M059J (cell line): Measurements from ENCODE around the gene SELENOO. TPM values are rescaled to one million over a fixed set of nuclear protein-coding genes. Genes with fewer than 3 reads are reported as not detected.
"Not testable (repeated sequence)": the region's sequence is repeated elsewhere in the genome, so short reads cannot be mapped to it uniquely, and the experiment has no call there.

Experiments used
- DNase-seq: peaks from one replicate; pipeline ENCODE4 v3.0.0-alpha.2; 2012; ENCODE audit warnings: low read depth
- total RNA-seq: library from RNA; depleted of rRNA; stranded (reverse); fragments of >200 nt; shearing (Covaris generic); gene quantifications from 2 replicates; pipeline ENCODE4 v1.2.3, GENCODE V29; 2014

The SELENOO gene
- total RNA-seq, 1 experiment from 2014 or later, result 21.4 TPM

DNA sequence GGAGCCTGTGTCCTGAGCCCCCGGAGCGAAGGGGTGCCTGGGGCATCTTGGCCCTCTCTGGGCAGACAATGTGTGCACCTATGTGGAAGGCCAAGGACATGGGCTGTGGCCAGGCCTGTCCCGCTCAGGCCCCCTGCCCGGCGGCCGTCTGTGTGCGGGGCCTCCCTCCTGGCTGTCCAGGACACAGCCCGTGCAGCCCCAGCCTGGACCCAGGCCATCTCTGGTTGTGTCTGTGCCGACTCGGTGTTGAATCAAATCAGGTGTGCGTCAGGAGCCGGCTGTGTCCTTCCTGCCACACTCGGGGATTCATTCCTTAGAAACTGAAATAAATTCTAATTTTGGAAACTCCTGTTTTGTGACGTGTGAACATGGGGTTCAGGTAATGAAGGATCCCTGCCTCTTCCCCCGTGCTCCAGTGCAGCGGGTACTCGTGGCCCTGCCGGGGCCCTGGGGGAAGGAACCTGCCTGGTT lies 1.5 kb upstream of the SELENOO start:
- no peak for DNase-seq

- DNase-seq, result no peak
These were observed 866 bp upstream of the SELENOO start for GRCh38 chr22:50199829-50200460.

GRCh38 chr22:50201191-50202129 lies 649 bp downstream of the SELENOO start:
- no peak for DNase-seq

GRCh38 chr22:50202130-50202666 lies 1.4 kb downstream of the SELENOO start:
- no peak for DNase-seq

DNA sequence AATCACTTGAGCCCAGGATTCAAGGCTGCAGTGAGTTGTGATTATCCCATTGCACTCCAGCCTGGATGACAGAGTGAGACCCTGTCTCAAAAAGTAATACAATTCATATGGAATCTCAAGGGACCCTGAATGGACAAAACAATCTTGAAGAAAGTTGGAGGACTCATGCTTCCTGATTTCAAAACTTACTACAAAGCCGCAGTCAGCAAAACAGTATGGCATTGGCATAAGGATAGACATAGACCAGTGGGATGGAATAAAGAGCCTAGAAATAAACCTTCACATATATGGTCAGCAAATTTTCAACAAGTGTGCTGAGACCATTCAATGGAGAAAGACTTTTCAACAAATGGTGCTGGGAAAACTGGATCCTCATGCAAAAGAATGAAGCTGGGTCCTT lies 2.5 kb downstream of the SELENOO start:
- no peak for DNase-seq

- DNase-seq, result no peak
These were observed 3.8 kb downstream of the SELENOO start for GRCh38 chr22:50204571-50204970.

- not testable (repeated sequence) for DNase-seq
These were observed 4.2 kb downstream of the SELENOO start for GRCh38 chr22:50204998-50205397.

- DNase-seq, result no peak
These were observed 5.2 kb downstream of the SELENOO start for GRCh38 chr22:50205781-50206569.

GRCh38 chr22:50206599-50206998 lies 5.8 kb downstream of the SELENOO start:
- no peak for DNase-seq

DNA sequence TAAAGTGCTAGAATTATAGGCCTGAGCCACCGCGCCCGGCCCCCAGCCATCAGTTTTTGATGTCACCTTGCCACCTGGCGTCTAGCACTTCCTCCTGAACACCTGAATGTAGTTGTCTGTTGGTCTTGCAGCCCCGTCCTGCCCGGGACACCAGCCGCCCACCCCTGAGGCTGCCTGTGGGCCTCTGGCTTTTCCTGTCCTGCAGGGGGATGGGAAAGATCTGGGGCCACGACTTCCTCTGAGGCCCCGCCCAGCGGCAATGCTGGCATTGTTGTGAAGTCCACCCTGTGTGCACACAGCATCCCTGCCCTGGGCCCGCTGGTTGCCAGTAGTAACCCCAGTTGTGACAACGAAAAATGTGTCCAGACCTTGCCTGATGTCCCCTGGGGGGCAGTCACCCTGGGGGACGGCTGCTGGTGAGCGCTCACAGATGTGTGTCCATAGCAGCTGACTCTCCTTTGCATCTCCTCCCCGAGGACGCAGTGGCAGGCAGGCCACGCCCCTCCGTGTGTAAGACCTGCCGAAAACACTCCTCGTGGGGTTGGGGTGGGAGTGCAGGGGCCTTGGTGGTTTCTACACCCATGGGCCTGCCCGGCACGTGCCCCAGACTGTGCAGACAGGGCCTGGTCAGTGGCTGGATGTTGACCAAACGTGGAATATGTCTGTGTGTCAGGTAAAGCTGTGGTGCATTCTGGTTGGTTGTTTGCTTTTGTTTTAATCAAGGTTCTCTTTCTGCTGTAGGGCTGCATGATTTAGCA lies 6.8 kb downstream of the SELENOO start:
- DNase-seq, result no peak

- DNase-seq, result no peak
These were observed 7.7 kb downstream of the SELENOO start for GRCh38 chr22:50208430-50208938.

DNA sequence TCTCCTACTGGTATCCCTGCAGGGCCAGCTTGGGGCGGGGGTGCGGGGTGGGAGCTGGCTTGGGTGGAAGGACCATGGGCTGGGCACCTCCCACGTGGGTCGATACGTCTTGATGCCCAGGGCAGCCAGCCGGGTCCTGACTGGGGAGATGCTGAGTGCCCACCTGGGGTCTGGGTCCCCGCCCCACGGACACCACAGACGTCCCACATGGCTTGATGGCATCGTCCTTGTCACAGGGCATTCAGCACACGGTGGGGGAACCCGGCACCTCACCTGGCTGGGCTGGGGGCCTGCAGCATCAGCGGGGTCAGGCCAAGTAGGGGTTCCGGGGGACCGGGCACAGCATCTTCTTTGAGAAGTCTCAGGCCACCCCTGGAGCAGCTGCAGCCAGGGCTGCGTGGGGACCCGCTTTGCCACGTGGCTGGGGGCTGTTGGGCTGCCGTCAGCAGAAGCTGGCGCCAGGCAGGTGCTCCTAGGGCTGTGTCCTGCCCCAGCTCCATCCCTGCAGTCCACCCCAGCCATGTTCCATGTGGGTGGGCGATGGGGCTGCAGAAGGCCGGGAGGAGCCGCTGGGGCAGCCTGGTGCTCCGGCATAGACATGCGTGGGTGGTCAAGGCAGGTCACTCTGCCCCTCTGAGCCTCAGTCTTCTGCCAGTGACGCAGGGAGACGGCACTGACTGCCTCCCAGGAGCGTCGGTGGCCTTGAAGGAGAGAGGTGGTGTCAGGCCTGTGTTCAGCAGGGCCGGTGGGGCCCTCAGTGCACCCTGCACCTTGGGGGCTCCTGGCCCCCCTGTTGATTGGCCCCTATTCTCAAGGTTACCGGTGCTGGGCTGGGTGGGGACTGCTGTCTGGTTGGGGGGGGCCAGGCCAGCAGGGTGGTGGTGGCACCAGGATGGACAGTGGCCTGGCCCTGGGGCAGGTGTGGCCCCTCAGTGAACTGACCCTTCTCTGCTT lies 8.4 kb downstream of the SELENOO start:
- DNase-seq, result no peak

- DNase-seq, result peak; percentile 48
These were observed 9.1 kb downstream of the SELENOO start for GRCh38 chr22:50209893-50210292.

- DNase-seq, result no peak
These were observed 9.7 kb downstream of the SELENOO start for GRCh38 chr22:50210378-50211139.

DNA sequence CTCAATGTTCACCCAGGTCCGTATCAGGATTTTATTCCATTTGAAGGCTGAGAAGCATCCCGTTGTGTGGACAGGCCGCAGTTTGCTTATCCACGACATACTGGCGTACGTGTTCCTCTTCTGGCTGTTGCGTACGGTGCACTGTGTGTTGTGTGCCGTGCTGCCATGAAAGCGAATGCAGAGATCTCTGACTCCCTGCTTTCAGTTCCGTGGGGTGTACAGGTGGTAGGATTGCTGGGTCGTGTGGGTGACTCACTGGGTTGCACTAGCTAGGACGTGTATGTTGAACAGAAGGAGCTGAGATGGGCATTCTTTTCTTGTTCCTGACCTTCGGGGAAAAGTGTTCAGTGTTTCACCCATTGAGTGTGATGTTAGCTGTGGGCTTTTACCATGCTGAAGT lies 10.3 kb downstream of the SELENOO start:
- DNase-seq, result no peak

DNA sequence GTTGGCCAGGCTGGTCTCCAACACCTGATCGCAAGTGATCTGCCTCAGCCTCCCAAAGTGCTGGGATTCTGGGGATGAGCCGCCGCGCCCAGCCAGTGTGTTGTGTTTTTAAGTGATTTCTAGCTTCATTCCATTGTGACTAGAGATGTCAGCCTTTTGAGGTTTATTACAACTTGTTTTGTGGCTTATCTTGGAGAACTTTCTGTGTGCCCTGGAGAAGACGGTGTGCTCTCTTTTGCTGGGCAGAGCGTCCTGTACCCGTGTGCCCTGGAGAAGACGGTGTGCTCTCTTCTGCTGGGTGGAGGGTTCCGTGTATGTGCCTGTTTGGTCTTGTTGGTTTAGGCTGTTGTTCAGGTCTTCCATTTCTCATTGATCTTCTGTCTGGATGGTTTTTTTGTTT lies 12.5 kb downstream of the SELENOO start:
- no peak for DNase-seq

GRCh38 chr22:50215297-50216054 lies 14.7 kb downstream of the SELENOO start:
- DNase-seq, result no peak

DNA sequence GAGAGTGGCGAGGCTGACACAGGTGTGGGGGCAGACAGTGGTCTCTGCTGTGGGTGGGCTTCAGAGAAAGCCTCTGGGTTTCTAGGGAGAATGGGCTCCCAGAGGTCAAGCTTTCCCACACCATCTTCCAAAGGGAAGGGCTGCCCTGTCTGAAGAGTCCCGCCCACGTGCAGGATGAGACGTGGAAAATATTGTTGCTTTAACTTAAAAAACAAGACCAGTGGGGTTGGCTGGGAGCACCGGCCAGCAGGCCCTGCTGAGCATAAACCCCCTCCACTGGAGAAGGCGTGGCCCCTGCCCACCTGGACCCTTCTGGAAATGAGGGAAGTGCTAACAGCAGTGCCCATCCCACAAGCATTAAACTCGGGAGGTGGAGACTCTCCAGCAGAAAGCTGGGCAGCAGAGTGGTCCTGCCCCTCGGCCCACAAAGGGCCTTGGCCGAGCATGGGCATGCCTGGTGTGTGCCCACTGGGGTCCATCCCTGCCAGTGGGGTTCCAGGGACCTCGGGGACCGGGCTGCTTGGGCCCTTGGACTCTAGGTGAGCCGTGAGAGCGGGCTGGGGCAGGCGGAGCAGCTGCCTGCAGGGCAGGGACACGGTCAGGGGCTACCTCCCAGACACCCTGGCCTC lies 15.4 kb downstream of the SELENOO start:
- DNase-seq, result no peak
